Natural killer cell (primary cell): ENCODE results near the gene CCDC88C. TPM values are rescaled to one million over a fixed set of nuclear protein-coding genes. Genes with fewer than 3 reads are reported as not detected.

Experiments
- ATAC-seq, 3 donors: fragments of 150-1000 bp in 2 of 3; fragments of 200-7000 bp in 1 of 3; cut with Tn5 transposase; 1 replicate in 1 of 3; 2 replicates in 2 of 3; pipeline ENCODE4 v1.10.0; 2021; ENCODE audit warnings: mild to moderate bottlenecking in 2 of 3, moderate library complexity in 2 of 3
- DNase-seq, 2 donors: peaks; one replicate each; pipeline versions ENCODE4 v3.0.0 to v3.0.0-alpha.2; 2013 to 2021; ENCODE audit warnings: mixed read lengths in 1 of 2
- H3K27ac ChIP-seq: one replicate; pipeline ENCODE4 v1.5.1; 2013; ENCODE audit warnings: mild to moderate bottlenecking, low read length
- H3K27me3 ChIP-seq: one replicate; pipeline ENCODE4 v1.6.1; 2013; ENCODE audit warnings: low read length; ENCODE audit not compliant: control insufficient read depth, insufficient read depth
- H3K36me3 ChIP-seq: one replicate; pipeline ENCODE4 v1.6.1; 2013; ENCODE audit warnings: low read length; ENCODE audit not compliant: control insufficient read depth, insufficient read depth
- H3K4me1 ChIP-seq: one replicate; pipeline ENCODE4 v1.6.1; 2013; ENCODE audit warnings: low read length; ENCODE audit not compliant: control insufficient read depth, insufficient read depth
- H3K4me3 ChIP-seq: one replicate; pipeline ENCODE4 v1.5.1; 2013; ENCODE audit warnings: low read length
- H3K9me3 ChIP-seq: one replicate; pipeline ENCODE4 v1.6.1; 2013; ENCODE audit warnings: low read length; ENCODE audit not compliant: control insufficient read depth, insufficient read depth
- H3K27ac Mint-ChIP-seq, 2 donors: one replicate each; pipeline ENCODE4 v1.8.0; 2022; ENCODE audit warnings: mild to moderate bottlenecking in 2 of 2, mixed read lengths in 2 of 2, moderate library complexity in 1 of 2
- H3K27me3 Mint-ChIP-seq, 2 donors: one replicate each; pipeline ENCODE4 v1.8.0; 2022; ENCODE audit warnings: low read depth in 2 of 2, mixed read lengths in 2 of 2
- H3K36me3 Mint-ChIP-seq: one replicate; pipeline ENCODE4 v1.8.0; 2022; ENCODE audit warnings: mixed read lengths
- H3K4me1 Mint-ChIP-seq, 2 donors: one replicate each; pipeline ENCODE4 v1.8.0; 2022; ENCODE audit warnings: mixed read lengths in 2 of 2
- H3K4me3 Mint-ChIP-seq: one replicate; pipeline ENCODE4 v1.8.0; 2022; ENCODE audit warnings: mild to moderate bottlenecking, moderate library complexity, mixed read lengths
- H3K9me3 Mint-ChIP-seq, 2 donors: one replicate each; pipeline ENCODE4 v1.8.0; 2022; ENCODE audit warnings: mixed read lengths in 2 of 2
- WGBS: methylation state at CpG from one replicate; pipeline ENCODE4 v1.1.7; 2013; ENCODE audit warnings: missing lambda C conversion rate; ENCODE audit not compliant: insufficient coverage; 5-methylcytosine and 5-hydroxymethylcytosine counted together
- intact Hi-C: fragments of 100-400 bp; cut with micrococcal nuclease; formaldehyde crosslinking; loops from one replicate; pipeline ENCODE4 v1.14.2; 2022
- total RNA-seq, 4 donors: library from RNA; stranded (reverse); fragments of 120-200 nt in 1 of 4; gene quantifications; one replicate each; pipeline versions ENCODE4 v1.2.3 to v1.2.4, GENCODE V29; 2013 to 2022
- TF ChIP-seq, protein P1 (sequence below): fragments of 200-600 bp; IDR thresholded peaks from one replicate; pipeline ENCODE4 v1.8.0; 2022; ENCODE audit warnings: antibody characterized with exemption

CCDC88C gene
- total RNA-seq, 3 donors from 2014 or later (not counting 1 experiment from before 2014, with no cell fraction given) = 432 to 516 (median 438) TPM

DNA sequence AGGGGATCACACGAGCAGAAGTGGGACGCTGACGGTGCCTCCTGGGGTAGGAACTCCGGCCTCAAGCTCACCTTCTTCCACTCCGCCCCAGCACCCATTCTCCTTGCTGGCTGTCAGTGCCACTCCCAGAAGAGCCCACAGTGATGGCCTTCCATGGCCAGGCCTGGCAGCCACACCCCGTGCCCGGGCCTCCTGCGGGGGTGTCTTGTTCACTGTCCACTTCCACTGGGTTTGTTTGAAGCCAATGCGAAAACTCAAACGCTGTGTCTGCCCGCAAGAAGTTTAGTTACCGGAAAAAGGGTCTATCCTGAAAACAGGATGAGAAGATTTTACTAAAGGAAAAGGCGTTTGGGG lies 38.1 kb downstream of the CCDC88C start:
- H3K9me3 Mint-ChIP-seq = no peaks in the 10 kb centered on the region
- H3K4me3 Mint-ChIP-seq = peak overlapping the region; percentile 56
- H3K4me1 Mint-ChIP-seq = peaks cover 96 to 100% of the 10 kb centered on the region in 2 donors
- 84% methylated on average over 13 of the region's 13 CpGs for WGBS
- H3K27ac Mint-ChIP-seq = peak overlapping the region; percentile 96 to 98
- no peaks in the 10 kb centered on the region for H3K27me3 Mint-ChIP-seq
- H3K36me3 Mint-ChIP-seq = no peaks in the 10 kb centered on the region
- intact Hi-C loops = loop anchor here (2.0 to 5.0 kb wide), 2 partner anchors 21 to 152 kb away; no protein-coding TSS in a partner anchor
- TF ChIP-seq, protein P1, sequence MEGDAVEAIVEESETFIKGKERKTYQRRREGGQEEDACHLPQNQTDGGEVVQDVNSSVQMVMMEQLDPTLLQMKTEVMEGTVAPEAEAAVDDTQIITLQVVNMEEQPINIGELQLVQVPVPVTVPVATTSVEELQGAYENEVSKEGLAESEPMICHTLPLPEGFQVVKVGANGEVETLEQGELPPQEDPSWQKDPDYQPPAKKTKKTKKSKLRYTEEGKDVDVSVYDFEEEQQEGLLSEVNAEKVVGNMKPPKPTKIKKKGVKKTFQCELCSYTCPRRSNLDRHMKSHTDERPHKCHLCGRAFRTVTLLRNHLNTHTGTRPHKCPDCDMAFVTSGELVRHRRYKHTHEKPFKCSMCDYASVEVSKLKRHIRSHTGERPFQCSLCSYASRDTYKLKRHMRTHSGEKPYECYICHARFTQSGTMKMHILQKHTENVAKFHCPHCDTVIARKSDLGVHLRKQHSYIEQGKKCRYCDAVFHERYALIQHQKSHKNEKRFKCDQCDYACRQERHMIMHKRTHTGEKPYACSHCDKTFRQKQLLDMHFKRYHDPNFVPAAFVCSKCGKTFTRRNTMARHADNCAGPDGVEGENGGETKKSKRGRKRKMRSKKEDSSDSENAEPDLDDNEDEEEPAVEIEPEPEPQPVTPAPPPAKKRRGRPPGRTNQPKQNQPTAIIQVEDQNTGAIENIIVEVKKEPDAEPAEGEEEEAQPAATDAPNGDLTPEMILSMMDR = no peak
- H3K36me3 ChIP-seq = peaks cover 10% of the 10 kb centered on the region
- no peaks in the 10 kb centered on the region for H3K9me3 ChIP-seq
- ATAC-seq = no peak
- no peak overlapping the region for H3K4me3 ChIP-seq
- no peaks in the 10 kb centered on the region for H3K27me3 ChIP-seq
- DNase-seq = no peak
- peak overlapping the region; percentile 86 for H3K27ac ChIP-seq
- H3K4me1 ChIP-seq = peaks cover 98% of the 10 kb centered on the region

DNA sequence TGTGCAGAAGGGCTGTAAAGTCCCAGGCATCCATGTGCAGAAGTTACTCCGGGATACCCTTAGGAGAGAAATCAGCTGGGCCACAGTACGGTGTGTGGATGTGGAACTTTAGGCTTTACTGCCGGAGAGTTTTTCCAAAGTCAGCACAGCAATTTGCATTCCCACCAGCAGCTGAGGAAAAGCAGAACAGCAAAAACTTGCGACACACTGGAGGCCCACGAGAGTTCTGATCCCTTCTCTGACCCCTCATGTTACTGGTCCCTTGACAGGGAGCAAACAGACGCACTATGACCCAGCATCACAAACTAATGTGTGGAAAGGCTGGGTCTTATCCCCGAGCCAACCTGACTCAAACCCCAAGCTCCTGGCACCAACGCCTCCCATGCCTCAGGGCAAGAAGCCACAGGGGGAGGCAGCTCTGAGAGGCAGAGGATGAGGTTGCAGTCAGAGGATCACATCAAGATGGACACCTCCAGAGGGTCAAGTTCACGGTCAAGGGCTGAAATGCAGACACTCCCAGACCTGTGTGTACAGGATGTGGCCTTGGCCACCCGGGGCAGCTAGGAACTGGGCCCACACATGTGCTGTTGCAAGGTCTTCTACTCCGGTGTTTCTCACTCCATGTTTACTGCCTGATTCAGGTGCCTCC lies 38.6 kb downstream of the CCDC88C start:
- H3K9me3 ChIP-seq = no peaks in the 10 kb centered on the region
- peaks cover 98% of the 10 kb centered on the region for H3K4me1 ChIP-seq
- H3K27ac ChIP-seq = peak overlapping the region; percentile 86
- Mint-ChIP-seq H3K4me3 (peak overlapping the region; percentile 79), H3K27me3 (no peaks in the 10 kb centered on the region), H3K36me3 (no peaks in the 10 kb centered on the region), H3K27ac (peak overlapping the region; percentile 96 to 98), H3K4me1 (peaks cover 96 to 100% of the 10 kb centered on the region in 2 donors), H3K9me3 (no peaks in the 10 kb centered on the region)
- no peak overlapping the region for H3K4me3 ChIP-seq
- no peaks in the 10 kb centered on the region for H3K27me3 ChIP-seq
- 59% methylated on average over 11 of the region's 11 CpGs for WGBS
- intact Hi-C loops = loop anchor here (2.0 to 5.0 kb wide), 2 partner anchors 22 to 152 kb away; no protein-coding TSS in a partner anchor
- peaks cover 10% of the 10 kb centered on the region for H3K36me3 ChIP-seq
- DNase-seq (no peak), ATAC-seq (no peak)
- TF ChIP-seq, protein P1 = no peak

DNA sequence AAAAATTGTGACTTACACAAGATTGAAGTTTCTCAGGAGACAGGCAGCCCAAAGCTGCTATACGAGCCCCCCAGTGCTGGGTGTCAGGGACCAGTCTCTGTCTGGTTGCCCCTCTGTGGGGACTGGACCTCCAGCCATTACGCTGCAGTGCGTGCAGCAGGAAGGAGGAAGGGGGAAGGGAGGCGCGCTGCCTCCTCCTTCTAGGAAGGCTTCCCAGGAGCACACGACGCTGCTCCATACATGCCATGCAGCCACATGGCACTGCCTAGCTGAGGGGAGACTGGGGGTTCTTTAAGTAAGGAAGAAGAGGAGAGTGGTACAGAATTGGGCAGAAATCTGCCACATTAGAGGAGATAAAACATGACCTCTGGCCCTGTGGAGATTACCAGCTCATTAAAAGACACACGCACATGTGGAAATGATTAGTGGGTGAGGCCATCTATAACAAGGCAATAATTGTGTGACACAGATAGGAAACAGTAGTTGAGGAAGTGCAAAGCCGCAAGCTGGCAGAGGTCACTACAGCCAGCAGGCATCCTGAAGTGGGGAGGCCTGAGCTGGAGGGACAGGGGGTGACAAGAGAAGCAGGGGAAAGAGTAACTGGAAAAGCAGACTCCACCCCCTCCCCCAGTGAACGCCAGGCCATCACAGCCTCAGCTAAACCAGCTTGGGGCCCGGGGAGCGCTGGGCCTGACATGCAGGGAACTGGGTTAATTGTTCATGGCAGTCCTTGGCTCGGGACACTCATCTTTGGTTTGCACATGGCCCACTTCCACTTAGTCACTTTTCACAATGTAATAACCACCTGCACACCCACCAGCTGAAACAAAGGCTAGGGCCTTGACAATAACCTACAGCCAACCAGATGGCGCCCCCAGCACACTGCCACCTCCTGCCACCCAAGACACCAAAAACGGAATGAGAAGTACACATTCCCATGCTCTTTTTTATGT lies 39.6 kb downstream of the CCDC88C start:
- peaks cover 6% of the 10 kb centered on the region for H3K36me3 ChIP-seq
- H3K9me3 ChIP-seq = no peaks in the 10 kb centered on the region
- H3K27ac Mint-ChIP-seq = peak overlapping the region; percentile 96 to 98
- no peaks in the 10 kb centered on the region for H3K9me3 Mint-ChIP-seq
- peaks cover 98% of the 10 kb centered on the region for H3K4me1 ChIP-seq
- no peaks in the 10 kb centered on the region for H3K27me3 Mint-ChIP-seq
- intact Hi-C loops = loop anchor here (1.0 to 5.0 kb wide), 3 partner anchors 13 to 151 kb away; no protein-coding TSS in a partner anchor
- no peaks in the 10 kb centered on the region for H3K36me3 Mint-ChIP-seq
- TF ChIP-seq, protein P1 = no peak
- DNase-seq (peak; percentile 49 to 63), ATAC-seq (peak in 2 of 3 donors; percentile 25 to 31)
- H3K27ac ChIP-seq = peak overlapping the region; percentile 86
- no peaks in the 10 kb centered on the region for H3K27me3 ChIP-seq
- H3K4me3 Mint-ChIP-seq = peak overlapping the region; percentile 79
- H3K4me3 ChIP-seq = no peak overlapping the region
- WGBS = 37% methylated on average over 15 of the region's 15 CpGs
- peaks cover 97 to 100% of the 10 kb centered on the region in 2 donors for H3K4me1 Mint-ChIP-seq
